DOHH2 (cell line): ENCODE measurements around the gene MIF.

ENCODE experiments used
- H3F3A ChIP-seq: fragments of 200-600 bp; sonication (generic), shearing (Covaris generic); 2 replicates; pipeline ENCODE4 v1.6.0; 2016; ENCODE audit warnings: antibody characterized with exemption, mild to moderate bottlenecking; ENCODE audit not compliant: control insufficient read depth, insufficient read depth
- H3K27ac ChIP-seq: fragments of 200-600 bp; sonication (generic); 2 replicates; pipeline ENCODE4 v1.5.1; 2014; ENCODE audit warnings: low read depth, mild to moderate bottlenecking, low read length, moderate library complexity
- H3K27me3 ChIP-seq: fragments of 200-600 bp; sonication (generic); 2 replicates; pipeline ENCODE4 v1.6.1; 2014; ENCODE audit warnings: mild to moderate bottlenecking, low read length, mixed read lengths; ENCODE audit not compliant: control insufficient read depth
- H3K36me3 ChIP-seq: fragments of 200-600 bp; sonication (generic); 2 replicates; pipeline ENCODE4 v1.6.1; 2014; ENCODE audit warnings: mild to moderate bottlenecking, low read length, moderate library complexity, mixed read lengths; ENCODE audit not compliant: control insufficient read depth
- H3K4me1 ChIP-seq: fragments of 200-600 bp; sonication (generic); 2 replicates; pipeline ENCODE4 v1.6.1; 2014; ENCODE audit warnings: mild to moderate bottlenecking, low read length, mixed read lengths; ENCODE audit not compliant: control insufficient read depth
- H3K4me2 ChIP-seq: fragments of 200-600 bp; sonication (generic); 2 replicates; pipeline ENCODE4 v1.6.0; 2014; ENCODE audit warnings: mild to moderate bottlenecking, low read length, moderate library complexity
- H3K4me3 ChIP-seq: fragments of 200-600 bp; sonication (generic); 2 replicates; pipeline ENCODE4 v1.5.1; 2014; ENCODE audit warnings: mild to moderate bottlenecking, low read length, mixed read lengths
- H3K79me2 ChIP-seq: fragments of 200-600 bp; sonication (generic); 2 replicates; pipeline ENCODE4 v1.6.1; 2014; ENCODE audit warnings: mild to moderate bottlenecking, low read length, mixed read lengths; ENCODE audit not compliant: control insufficient read depth
- H3K9me2 ChIP-seq: fragments of 200-600 bp; sonication (generic); replicated peaks from 2 replicates; pipeline ENCODE4 v1.6.1; 2014; ENCODE audit warnings: mild to moderate bottlenecking, low read length, mixed read lengths; ENCODE audit not compliant: control insufficient read depth
- H3K9me3 ChIP-seq: fragments of 200-600 bp; sonication (generic); 2 replicates; pipeline ENCODE4 v1.6.1; 2014; ENCODE audit warnings: antibody characterized with exemption, low read length, mixed read lengths; ENCODE audit not compliant: control insufficient read depth, insufficient read depth
- H4K20me1 ChIP-seq: fragments of 200-600 bp; sonication (generic); 2 replicates; pipeline ENCODE4 v1.6.0; 2014; ENCODE audit warnings: low read depth, mild to moderate bottlenecking, antibody characterized with exemption, low read length, moderate library complexity; ENCODE audit not compliant: control insufficient read depth, insufficient read depth
- EZH2phosphoT487 ChIP-seq: fragments of 200-600 bp; sonication (generic); IDR thresholded peaks from 2 replicates; pipeline ENCODE4 v1.6.1; 2017; ENCODE audit warnings: borderline replicate concordance, mild to moderate bottlenecking, antibody characterized with exemption, low read length, moderate library complexity, mixed read lengths
- TF ChIP-seq, protein P1 (sequence below): fragments of 200-600 bp; sonication (generic); IDR thresholded peaks from one replicate; pipeline ENCODE4 v1.5.1; 2014; ENCODE audit warnings: antibody characterized with exemption, mild to moderate bottlenecking, low read depth, low read length; ENCODE audit not compliant: poor library complexity, severe bottlenecking

Gene MIF

GRCh38 chr22:23908587-23909205 lies 14.5 kb downstream of the MIF start:
- Histone ChIP-seq H3K9me2 (no peaks in the 10 kb centered on the region), H3K36me3 (no peaks in the 10 kb centered on the region), H3K27ac (no peak overlapping the region), H3K4me3 (no peak overlapping the region), H4K20me1 (no peaks in the 10 kb centered on the region), H3K27me3 (peaks cover 9% of the 10 kb centered on the region; the same call in 1 of the 2 replicates), H3K4me2 (no peak overlapping the region), H3K4me1 (peaks cover 28% of the 10 kb centered on the region), H3K79me2 (peaks cover 13% of the 10 kb centered on the region), H3K9me3 (no peaks in the 10 kb centered on the region), H3F3A (no peaks in the 10 kb centered on the region)
- TF ChIP-seq, protein P1, sequence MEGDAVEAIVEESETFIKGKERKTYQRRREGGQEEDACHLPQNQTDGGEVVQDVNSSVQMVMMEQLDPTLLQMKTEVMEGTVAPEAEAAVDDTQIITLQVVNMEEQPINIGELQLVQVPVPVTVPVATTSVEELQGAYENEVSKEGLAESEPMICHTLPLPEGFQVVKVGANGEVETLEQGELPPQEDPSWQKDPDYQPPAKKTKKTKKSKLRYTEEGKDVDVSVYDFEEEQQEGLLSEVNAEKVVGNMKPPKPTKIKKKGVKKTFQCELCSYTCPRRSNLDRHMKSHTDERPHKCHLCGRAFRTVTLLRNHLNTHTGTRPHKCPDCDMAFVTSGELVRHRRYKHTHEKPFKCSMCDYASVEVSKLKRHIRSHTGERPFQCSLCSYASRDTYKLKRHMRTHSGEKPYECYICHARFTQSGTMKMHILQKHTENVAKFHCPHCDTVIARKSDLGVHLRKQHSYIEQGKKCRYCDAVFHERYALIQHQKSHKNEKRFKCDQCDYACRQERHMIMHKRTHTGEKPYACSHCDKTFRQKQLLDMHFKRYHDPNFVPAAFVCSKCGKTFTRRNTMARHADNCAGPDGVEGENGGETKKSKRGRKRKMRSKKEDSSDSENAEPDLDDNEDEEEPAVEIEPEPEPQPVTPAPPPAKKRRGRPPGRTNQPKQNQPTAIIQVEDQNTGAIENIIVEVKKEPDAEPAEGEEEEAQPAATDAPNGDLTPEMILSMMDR = no peak
- no peak for TF ChIP-seq EZH2phosphoT487

- no peaks in the 10 kb centered on the region for H3K9me2 ChIP-seq
- H3K4me1 ChIP-seq = peaks cover 32% of the 10 kb centered on the region
- H4K20me1 ChIP-seq = no peaks in the 10 kb centered on the region
- TF ChIP-seq, protein P1 = no peak
- TF ChIP-seq EZH2phosphoT487 = no peak
- no peak overlapping the region for H3K4me3 ChIP-seq
- peaks cover 13% of the 10 kb centered on the region for H3K79me2 ChIP-seq
- H3K27ac ChIP-seq = no peak overlapping the region
- H3K27me3 ChIP-seq = peaks cover 9% of the 10 kb centered on the region; the same call in 1 of the 2 replicates
- H3K36me3 ChIP-seq = no peaks in the 10 kb centered on the region
- H3K9me3 ChIP-seq = no peaks in the 10 kb centered on the region
- peaks cover 2% of the 10 kb centered on the region for H3F3A ChIP-seq
- no peak overlapping the region for H3K4me2 ChIP-seq
Observed at GRCh38 chr22:23909296-23909898, 15.2 kb downstream of the MIF start.

DNA sequence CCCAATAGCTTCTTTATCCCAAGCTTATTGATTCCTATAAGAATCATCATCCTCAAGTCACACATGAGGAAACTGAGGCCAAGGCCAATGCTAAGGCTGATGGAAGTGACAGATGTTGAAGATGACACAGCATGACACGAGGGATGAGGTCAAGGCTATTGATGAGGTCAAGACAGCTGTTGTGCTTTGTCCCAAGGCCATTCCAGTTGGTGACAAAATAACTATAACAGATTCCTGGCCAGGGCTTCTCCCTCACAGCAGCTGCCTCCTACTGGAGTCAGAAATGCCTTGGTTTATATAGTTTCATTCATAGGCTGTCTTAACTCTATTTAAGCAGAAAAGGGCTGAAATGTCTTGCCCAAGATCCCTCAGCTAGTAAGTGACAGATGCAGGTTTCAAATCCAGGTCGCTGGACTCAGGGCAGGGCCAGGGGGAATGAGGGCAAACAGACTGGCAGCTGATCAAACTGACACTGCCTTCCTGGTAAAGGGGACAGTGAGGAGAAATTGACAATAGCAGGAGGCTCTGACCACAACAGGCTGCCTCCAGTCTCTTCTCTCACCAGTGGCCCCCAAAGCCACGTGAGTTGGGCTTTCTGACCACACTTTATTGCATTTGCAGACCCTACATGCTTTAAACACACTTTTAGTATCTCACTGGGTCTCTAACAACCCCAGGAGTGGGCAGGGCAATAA lies 16.5 kb downstream of the MIF start:
- Histone ChIP-seq H3K27me3 (peaks cover 3% of the 10 kb centered on the region; the same call in 1 of the 2 replicates), H3K4me2 (peak overlapping the region; percentile 46; the same call in 1 of the 2 replicates), H3K9me3 (no peaks in the 10 kb centered on the region), H3F3A (peaks cover 7% of the 10 kb centered on the region), H3K9me2 (no peaks in the 10 kb centered on the region), H3K79me2 (peaks cover 13% of the 10 kb centered on the region), H3K4me1 (peaks cover 44% of the 10 kb centered on the region), H4K20me1 (no peaks in the 10 kb centered on the region), H3K4me3 (no peak overlapping the region), H3K27ac (no peak overlapping the region), H3K36me3 (no peaks in the 10 kb centered on the region)
- TF ChIP-seq, protein P1 = no peak
- TF ChIP-seq EZH2phosphoT487 = no peak
